Subcutaneous adipose tissue (tissue), 4 donors: ENCODE data around the gene SACS. TPM values are rescaled to one million over a fixed set of nuclear protein-coding genes. Genes with fewer than 3 reads are reported as not detected.

ENCODE experiments used
- total RNA-seq, 4 donors: library from RNA; depleted of rRNA; stranded (reverse); fragments of >200 nt; gene quantifications; one replicate each; pipeline ENCODE4 v1.1.0, GENCODE V29; 2016
- TF ChIP-seq, protein P1 (sequence below): fragments of 450-650 bp; IDR thresholded peaks from one replicate; pipeline ENCODE4 v1.5.1; 2016; ENCODE audit warnings: low read depth, mild to moderate bottlenecking, control low read depth, antibody characterized with exemption, moderate library complexity

The SACS gene
- total RNA-seq, 4 donors from 2014 or later = 16.6 to 25.0 (median 19.9) TPM

DNA sequence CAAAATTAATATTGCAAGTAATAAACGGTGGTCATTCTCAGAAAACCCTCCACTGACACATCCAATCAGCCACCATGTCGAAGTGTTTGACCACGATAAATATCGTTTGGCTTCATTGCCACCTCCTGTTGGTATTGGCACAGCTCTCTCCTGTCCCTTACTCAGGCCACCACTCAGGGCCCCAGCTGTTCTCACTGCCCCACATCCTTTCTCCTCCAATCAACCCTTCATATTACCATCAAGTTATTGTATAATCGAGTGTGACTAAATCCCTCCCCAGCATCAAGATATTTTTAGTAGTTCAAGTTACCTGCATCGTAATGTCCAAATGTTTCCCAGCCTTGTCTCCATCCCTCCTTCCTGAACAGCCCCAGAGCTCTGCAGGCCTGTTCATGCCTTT, 50.4 kb downstream of the SACS start:
- TF ChIP-seq, protein P1, sequence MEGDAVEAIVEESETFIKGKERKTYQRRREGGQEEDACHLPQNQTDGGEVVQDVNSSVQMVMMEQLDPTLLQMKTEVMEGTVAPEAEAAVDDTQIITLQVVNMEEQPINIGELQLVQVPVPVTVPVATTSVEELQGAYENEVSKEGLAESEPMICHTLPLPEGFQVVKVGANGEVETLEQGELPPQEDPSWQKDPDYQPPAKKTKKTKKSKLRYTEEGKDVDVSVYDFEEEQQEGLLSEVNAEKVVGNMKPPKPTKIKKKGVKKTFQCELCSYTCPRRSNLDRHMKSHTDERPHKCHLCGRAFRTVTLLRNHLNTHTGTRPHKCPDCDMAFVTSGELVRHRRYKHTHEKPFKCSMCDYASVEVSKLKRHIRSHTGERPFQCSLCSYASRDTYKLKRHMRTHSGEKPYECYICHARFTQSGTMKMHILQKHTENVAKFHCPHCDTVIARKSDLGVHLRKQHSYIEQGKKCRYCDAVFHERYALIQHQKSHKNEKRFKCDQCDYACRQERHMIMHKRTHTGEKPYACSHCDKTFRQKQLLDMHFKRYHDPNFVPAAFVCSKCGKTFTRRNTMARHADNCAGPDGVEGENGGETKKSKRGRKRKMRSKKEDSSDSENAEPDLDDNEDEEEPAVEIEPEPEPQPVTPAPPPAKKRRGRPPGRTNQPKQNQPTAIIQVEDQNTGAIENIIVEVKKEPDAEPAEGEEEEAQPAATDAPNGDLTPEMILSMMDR = no peak

DNA sequence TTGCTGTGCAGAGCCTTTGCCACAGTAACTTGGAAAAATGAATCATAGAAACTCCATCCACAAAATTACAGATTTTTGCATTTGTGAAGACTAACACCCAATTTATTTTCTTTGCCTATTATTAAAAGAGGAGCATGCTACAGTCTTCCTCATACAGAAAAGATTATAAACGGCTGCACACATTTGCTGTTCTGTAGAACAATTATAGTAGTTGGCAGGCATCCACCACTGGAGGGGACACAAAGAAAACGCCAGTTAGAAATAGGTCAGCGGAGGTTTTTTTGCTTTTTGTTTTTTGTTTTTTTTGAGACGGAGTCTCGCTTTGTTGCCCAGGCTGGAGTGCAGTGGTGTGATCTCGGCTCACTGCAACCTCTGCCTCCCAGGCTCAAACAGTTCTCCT, 51.6 kb downstream of the SACS start:
- TF ChIP-seq, protein P1 = no peak

DNA sequence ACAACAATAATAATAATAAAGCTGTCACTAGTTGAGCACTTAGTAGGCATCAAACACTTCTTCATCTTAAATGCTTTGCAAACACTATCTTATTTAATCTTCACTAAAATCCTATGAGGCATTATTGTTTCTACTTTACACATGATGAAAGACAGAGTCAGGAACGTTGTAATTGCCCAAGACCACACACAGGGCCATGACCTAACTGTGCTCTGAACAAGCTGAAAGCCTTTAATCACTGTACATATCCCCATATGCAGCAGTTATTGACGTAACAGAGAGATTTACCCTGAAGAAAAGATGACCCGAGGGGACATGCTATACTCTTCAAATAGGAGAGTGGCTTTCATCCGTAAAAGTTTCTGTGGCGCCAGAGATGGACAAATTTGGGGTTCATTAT, 53.0 kb downstream of the SACS start:
- TF ChIP-seq, protein P1 = no peak

DNA sequence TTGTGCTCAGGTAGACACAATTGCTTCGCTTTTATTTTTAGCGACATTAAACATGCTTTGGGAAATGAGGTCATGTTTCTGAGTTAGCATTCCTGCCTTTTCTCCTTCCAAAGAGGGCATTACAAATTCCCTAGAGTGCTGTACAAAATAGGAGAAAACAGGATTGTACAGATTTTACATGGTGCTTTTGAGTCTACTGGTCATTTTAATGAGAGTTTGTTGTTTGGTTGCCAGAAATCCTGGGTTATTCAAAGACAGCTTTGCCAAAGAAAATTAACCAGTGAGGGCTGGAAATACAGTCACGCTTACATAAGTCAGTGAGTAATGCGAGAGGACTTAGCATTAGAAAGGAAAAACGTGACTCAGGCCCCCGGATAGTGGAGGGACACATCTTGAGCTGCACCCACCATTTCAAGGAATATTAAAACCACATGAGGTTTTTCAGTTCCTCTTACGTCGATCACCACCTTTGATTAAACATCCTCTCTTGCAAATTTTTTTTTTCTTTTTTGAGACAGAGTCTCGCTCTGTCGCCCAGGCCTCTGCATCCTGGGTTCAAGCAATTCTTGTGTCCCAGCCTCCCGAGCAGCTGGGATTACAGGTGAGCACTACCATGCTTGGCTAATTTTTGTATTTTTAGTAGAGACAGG, 55.4 kb downstream of the SACS start:
- TF ChIP-seq, protein P1 = no peak

DNA sequence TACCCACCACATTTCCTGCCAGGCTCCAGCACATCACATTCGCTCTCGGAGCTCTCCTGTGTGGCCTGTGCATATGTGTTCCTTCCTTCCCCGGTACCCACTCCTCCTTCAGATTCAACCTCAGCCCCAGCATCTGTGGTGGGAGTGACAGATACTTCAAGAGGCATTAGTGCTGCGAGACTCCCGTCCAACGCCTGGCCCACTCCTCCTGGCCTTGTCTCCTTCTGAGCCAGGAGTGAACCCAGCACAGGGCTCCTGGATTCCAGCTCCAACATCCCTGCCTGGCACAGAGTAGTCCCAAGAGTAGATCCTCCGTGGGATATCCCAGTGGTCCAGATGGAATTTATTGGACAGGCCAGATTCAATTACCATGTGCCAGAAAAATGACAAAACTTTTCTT, 55.9 kb downstream of the SACS start:
- TF ChIP-seq, protein P1 = no peak

DNA sequence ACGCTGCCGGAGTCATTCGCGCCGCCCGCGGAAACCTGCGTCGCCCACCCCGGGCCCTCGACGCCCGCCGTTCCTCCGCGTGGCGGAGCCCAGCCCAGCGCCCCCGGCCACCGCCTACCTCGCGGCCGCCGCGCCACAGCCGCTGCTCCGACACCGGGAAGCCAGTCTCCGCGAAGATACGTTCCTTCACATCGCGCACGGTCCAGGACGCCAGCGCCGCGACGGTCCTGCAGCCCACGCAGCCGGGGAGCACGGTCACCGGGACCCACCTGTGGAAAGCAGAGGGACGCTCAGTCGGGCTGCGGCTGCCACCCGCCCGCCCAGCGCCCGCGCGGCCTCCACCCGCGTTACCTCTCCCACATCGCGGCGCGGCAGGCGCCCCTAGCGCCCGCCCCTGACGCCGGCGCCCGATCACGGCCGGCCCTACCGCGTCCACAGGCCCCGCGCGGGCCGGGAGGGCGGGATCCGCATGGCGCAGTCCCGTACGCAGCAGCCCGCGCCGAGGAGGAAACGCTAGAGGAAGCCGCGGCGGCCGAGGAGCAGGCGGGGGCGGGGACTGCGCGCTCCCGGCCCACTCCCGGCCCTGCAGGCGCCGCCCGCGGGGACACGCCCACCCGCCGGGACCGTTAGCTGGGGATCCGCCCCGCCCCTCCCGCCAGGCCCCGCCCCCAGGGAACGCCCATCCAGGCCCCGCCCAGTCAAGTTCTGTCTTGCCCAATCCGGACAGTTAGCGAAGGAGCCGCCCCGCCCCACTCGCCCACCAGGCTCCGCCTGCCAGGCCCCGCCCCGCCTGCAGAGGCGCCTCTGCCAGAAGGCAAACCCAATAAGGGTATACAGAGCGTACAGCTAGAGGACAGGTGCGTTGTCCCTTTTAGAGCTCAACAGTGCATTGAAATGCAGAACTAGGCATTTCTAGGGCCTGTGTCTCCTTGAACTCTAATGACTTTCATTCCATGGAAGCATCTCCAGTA, 58.2 kb downstream of the SACS start:
- TF ChIP-seq, protein P1 = no peak

DNA sequence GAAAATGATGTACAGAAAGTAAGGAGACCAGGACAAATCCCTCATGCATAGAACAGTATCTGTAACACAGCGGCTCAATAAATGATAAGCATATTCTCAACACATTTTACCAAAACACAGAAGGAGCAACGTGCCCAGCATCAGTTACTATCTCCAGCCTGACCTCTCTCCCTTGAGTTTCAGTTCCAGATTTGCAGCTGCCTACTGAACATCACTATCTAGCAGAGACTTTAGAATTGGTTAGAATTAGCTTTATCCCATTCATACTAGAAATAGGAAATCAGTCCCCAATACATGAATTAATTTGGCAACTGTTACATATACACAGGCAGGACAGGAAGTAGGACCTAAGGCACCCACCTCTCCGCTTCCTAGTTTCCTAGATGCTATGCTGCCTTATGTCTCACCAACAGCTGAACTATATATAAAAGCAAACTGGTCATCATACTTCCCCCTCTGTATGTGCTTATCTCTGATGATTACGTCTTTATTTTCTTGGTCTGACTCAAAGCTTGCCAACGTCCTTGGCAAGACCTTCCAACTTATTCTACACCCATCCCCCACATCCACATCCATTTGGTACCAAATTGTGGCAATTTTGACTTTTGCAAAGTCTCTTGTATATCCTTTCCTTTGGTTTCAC, 61.1 kb downstream of the SACS start:
- TF ChIP-seq, protein P1 = no peak
